NCI-H2227 (cell line): ENCODE results near the gene POU4F3.

Experiments
- DNase-seq: peaks from one replicate; lab custom pipeline; 2025; ENCODE audit not compliant: unreplicated experiment; lab: John Stamatoyannopoulos, UW

The POU4F3 gene

DNA sequence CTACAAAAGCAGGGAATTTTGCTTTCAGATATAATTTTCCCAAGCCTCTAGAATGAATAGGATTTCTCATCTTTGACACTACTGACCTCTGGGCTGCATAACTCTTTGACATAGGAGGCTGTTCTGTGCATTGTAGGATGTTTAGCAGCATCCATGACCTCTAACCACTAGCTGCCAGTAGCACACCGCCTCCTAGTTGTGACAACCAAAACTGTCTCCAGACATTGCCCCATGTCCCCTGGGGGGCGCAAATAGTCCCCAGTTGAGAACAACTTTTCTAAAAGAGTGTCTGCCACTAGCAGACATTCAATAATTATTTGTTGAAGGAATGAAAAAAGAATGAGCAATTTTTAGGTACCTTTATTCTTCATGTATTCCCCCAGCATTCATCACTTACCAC, 51.8 kb downstream of the POU4F3 start:
- no peak for DNase-seq
